GM21381 (cell line): ENCODE measurements around the gene RAB11B.
A peak's percentile ranks its signal among the peaks of the same experiment; 100 is the strongest.
"Not testable (repeated sequence)": the region's sequence is repeated elsewhere in the genome, so short reads cannot be mapped to it uniquely, and the experiment has no call there.

ENCODE experiments used
- ATAC-seq: cut with Tn5 transposase; IDR thresholded peaks from one replicate; pipeline ENCODE4 v1.9.1; 2021; ENCODE audit warnings: mild to moderate bottlenecking, moderate library complexity; ENCODE audit not compliant: unreplicated experiment

Gene RAB11B

GRCh38 chr19:8425331-8425730 is 35.2 kb downstream of the RAB11B start:
- ATAC-seq = not testable (repeated sequence)

- ATAC-seq = no peak
These were observed 36.1 kb downstream of the RAB11B start for GRCh38 chr19:8426283-8426682.

- ATAC-seq = no peak
These were observed 38.9 kb downstream of the RAB11B start for GRCh38 chr19:8429044-8429443.

GRCh38 chr19:8429826-8430225 is 39.7 kb downstream of the RAB11B start:
- ATAC-seq = no peak

- no peak for ATAC-seq
These were observed 40.5 kb downstream of the RAB11B start for GRCh38 chr19:8430650-8431049.

GRCh38 chr19:8438236-8438635 is 48.1 kb downstream of the RAB11B start:
- no peak for ATAC-seq

- ATAC-seq = no peak
These were observed 51.8 kb downstream of the RAB11B start for GRCh38 chr19:8441725-8442544.

GRCh38 chr19:8444140-8444676 is 54.0 kb downstream of the RAB11B start:
- ATAC-seq = not testable (repeated sequence)

GRCh38 chr19:8444677-8445487 is 54.7 kb downstream of the RAB11B start, which contains the start of gene HNRNPM:
Gene HNRNPM, plus strand, starts transcription at chr19:8444975. Its CDS starts 24 bp downstream, at chr19:8444999.
- peak; percentile 89 for ATAC-seq

- peak; percentile 12 for ATAC-seq
These were observed 55.4 kb downstream of the RAB11B start for GRCh38 chr19:8445488-8446001.

GRCh38 chr19:8446061-8446709 is 56.0 kb downstream of the RAB11B start:
- no peak for ATAC-seq

- ATAC-seq = no peak
These were observed 59.7 kb downstream of the RAB11B start for GRCh38 chr19:8449830-8450229.

GRCh38 chr19:8451377-8451776 is 61.2 kb downstream of the RAB11B start:
- no peak for ATAC-seq

GRCh38 chr19:8451885-8452284 is 61.7 kb downstream of the RAB11B start:
- no peak for ATAC-seq

- no peak for ATAC-seq
These were observed 62.4 kb downstream of the RAB11B start for GRCh38 chr19:8452446-8453123.

- ATAC-seq = no peak
These were observed 63.5 kb downstream of the RAB11B start for GRCh38 chr19:8453616-8454015.
